Heart right ventricle (tissue), 16 donors: ENCODE measurements around the gene ACTR3. TPM values are rescaled to one million over a fixed set of nuclear protein-coding genes. Genes with fewer than 3 reads are reported as not detected.
A peak's percentile ranks its signal among the peaks of the same experiment; 100 is the strongest.

ENCODE experiments used
- ATAC-seq, 8 donors: fragments of 200-7000 bp; cut with Tn5 transposase; one replicate each; pipeline ENCODE4 v1.9.1; 2020; ENCODE audit warnings: mild to moderate bottlenecking in 8 of 8, moderate library complexity in 8 of 8, moderate number of reproducible peaks in 1 of 8
- DNase-seq, 2 donors: peaks; one replicate each; pipeline ENCODE4 v3.0.0-alpha.2; 2020
- H3K27ac ChIP-seq, 10 donors: fragments of 200-600 bp; sonication (generic) in 2 of 10; one replicate each; pipeline versions ENCODE4 v1.5.0 to v1.8.0; 2020 to 2022; ENCODE audit warnings: mild to moderate bottlenecking in 3 of 10
- H3K27me3 ChIP-seq, 7 donors: fragments of 200-600 bp; one replicate each; pipeline ENCODE4 v1.8.0; 2021 to 2022; ENCODE audit warnings: mild to moderate bottlenecking in 2 of 7
- H3K36me3 ChIP-seq, 9 donors: fragments of 200-600 bp; sonication (generic) in 1 of 9; one replicate each; pipeline versions ENCODE4 v1.5.0 to v1.8.0; 2020 to 2022; ENCODE audit warnings: mild to moderate bottlenecking in 2 of 9
- H3K4me1 ChIP-seq, 9 donors: fragments of 200-600 bp; sonication (generic) in 1 of 9; one replicate each; pipeline versions ENCODE4 v1.5.0 to v1.8.0; 2020 to 2022; ENCODE audit warnings: mild to moderate bottlenecking in 4 of 9
- H3K4me3 ChIP-seq, 10 donors: fragments of 200-600 bp; sonication (generic) in 2 of 10; one replicate each; pipeline versions ENCODE4 v1.5.0 to v1.8.0; 2020 to 2022; ENCODE audit warnings: mild to moderate bottlenecking in 7 of 10, moderate library complexity in 2 of 10
- H3K9me3 ChIP-seq, 11 donors: fragments of 200-600 bp in 10 of 11; sonication (generic) in 2 of 11; one replicate each; pipeline versions ENCODE4 v1.5.0 to v1.8.0; 2013 to 2022; ENCODE audit warnings: mild to moderate bottlenecking in 2 of 11, control low read depth in 1 of 11, moderate library complexity in 1 of 11
- CTCF ChIP-seq, 9 donors: fragments of 200-600 bp; sonication (generic) in 2 of 9; IDR thresholded peaks; one replicate each; pipeline versions ENCODE4 v1.5.0 to v1.8.0; 2021 to 2022; ENCODE audit warnings: antibody characterized with exemption in 9 of 9, mild to moderate bottlenecking in 5 of 9, moderate library complexity in 1 of 9
- WGBS, 2 donors: extraction: QIAGEN DNeasy Blood & Tissue Kit; methylation state at CpG; one replicate each; pipeline ENCODE4 v1.1.7; 2013; ENCODE audit warnings: inconsistent platforms in 1 of 2; 5-methylcytosine and 5-hydroxymethylcytosine counted together
- intact Hi-C, 10 donors: fragments of 100-400 bp; cut with DNase I; formaldehyde crosslinking; loops; one replicate each; pipeline versions ENCODE4 v1.11.1 to v1.14.2; 2022
- polyA plus RNA-seq, 2 donors: library from polyadenylated mRNA; stranded (reverse); fragments of 200-250 nt; gene quantifications; one replicate each; pipeline ENCODE4 v1.2.3, GENCODE V29; 2013
- total RNA-seq, 10 donors: library from RNA; stranded (reverse); fragmentation: NEBNext Ultra II Directional in 3 of 10; extraction: Animal tissue kit (Norgen Biotek cat#: 25700) in 3 of 10; gene quantifications; one replicate each; pipeline versions ENCODE4 v1.2.1 to v1.2.4, GENCODE V29; 2021 to 2023
- donor health status: Arrhythmogenic right ventricular cardiomyopathy.
- donor health status: ischemic (EF 13 %, LVEDD 7.1; RV severe dilation, severe dysfunction).
- donor health status: healthy with polysubstance abuse.
- donor health status: DM: no; HTN: yes; CAD: no.
- donor health status: DM: no; HTN: no; CAD: no.
- donor health status: ischemic (EF 25% LVEDD 6.9; RV normal size, moderate dysfunction).
- donor health status: ischemic (EF 25% LVEDD 5.7; RV mildly dilated, moderate dysfunction).
- donor health status: healthy.
- donor health status: DM: yes; HTN: yes; CAD: no.
- donor health status: Ischemic cardiomyopathy.
- donor health status: ischemic (EF 35%, LVEDD 5.7; RV mildly dilated, moderate dysfunction).
- donor health status: nonischemic (EF 11% LVEDD 7.7; RV severe dilation, severe dysfunction).
- donor health status: DM: yes; HTN: yes; CAD: no.
- donor health status: PGD.
- donor health status: ischemic (EF 29% LVEDD 5.4; RV normal size, mild dysfunction).
- donor health status: nonischemic (EF 23%, LVEDD 6.1; RV moderate dilation, normal function).

The ACTR3 gene
- total and polyA plus RNA-seq, 12 donors, result 12.7 to 167 (median 112) TPM

- 62 to 79% methylated on average over 3 of the region's 3 CpGs for WGBS, 2 donors
- Histone ChIP-seq H3K4me1 (peaks cover 0 to 42% (median 0%) of the 10 kb centered on the region in 9 donors), H3K36me3 (no peaks in the 10 kb centered on the region), H3K4me3 (no peak overlapping the region), H3K27me3 (no peaks in the 10 kb centered on the region), H3K27ac (peak overlapping the region in 1 of 10 donors; percentile 67), H3K9me3 (no peaks in the 10 kb centered on the region)
- DNase-seq (no peak), ATAC-seq (peak in 1 of 8 donors; percentile 41)
- intact Hi-C loops, result no loop called here
- TF ChIP-seq CTCF (IDR thresholded peaks at IDR 0.05), result no peak
These were observed 32.4 kb upstream of the ACTR3 start for GRCh38 chr2:113857464-113857863.

GRCh38 chr2:113858764-113859163 is 31.1 kb upstream of the ACTR3 start:
- no peaks in the 10 kb centered on the region for H3K9me3 ChIP-seq
- peaks cover 0 to 2% (median 0%) of the 10 kb centered on the region in 7 donors for H3K27me3 ChIP-seq
- H3K36me3 ChIP-seq, result no peaks in the 10 kb centered on the region
- intact Hi-C loops, result no loop called here
- ATAC-seq (peak in 1 of 8 donors; percentile 48), DNase-seq (no peak)
- H3K27ac ChIP-seq, result peak overlapping the region in 1 of 10 donors; percentile 67
- no peak overlapping the region for H3K4me3 ChIP-seq
- 93% methylated on average over 5 of the region's 5 CpGs for WGBS, 2 donors
- peaks cover 0 to 48% (median 0%) of the 10 kb centered on the region in 9 donors for H3K4me1 ChIP-seq
- no peak for TF ChIP-seq CTCF (IDR thresholded peaks at IDR 0.05)

- Histone ChIP-seq H3K27me3 (peaks cover 0 to 9% (median 0%) of the 10 kb centered on the region in 7 donors), H3K36me3 (no peaks in the 10 kb centered on the region), H3K4me1 (peaks cover 0 to 43% (median 0%) of the 10 kb centered on the region in 9 donors), H3K9me3 (no peaks in the 10 kb centered on the region), H3K4me3 (no peak overlapping the region), H3K27ac (no peak overlapping the region)
- DNase-seq, result no peak
- intact Hi-C loops, result no loop called here
- 94% methylated on average over 7 of the region's 7 CpGs for WGBS, 2 donors
- no peak for ATAC-seq
- TF ChIP-seq CTCF (IDR thresholded peaks at IDR 0.05), result no peak
These were observed 28.1 kb upstream of the ACTR3 start for GRCh38 chr2:113861740-113862139.

- no peak for DNase-seq
- WGBS, 2 donors, result 41 to 48% methylated on average over 3 of the region's 3 CpGs
- Histone ChIP-seq H3K27ac (peak overlapping the region in 1 of 10 donors; percentile 24), H3K9me3 (no peaks in the 10 kb centered on the region), H3K36me3 (no peaks in the 10 kb centered on the region), H3K4me3 (no peak overlapping the region), H3K4me1 (peaks cover 0 to 31% (median 0%) of the 10 kb centered on the region in 9 donors), H3K27me3 (peaks cover 0 to 9% (median 0%) of the 10 kb centered on the region in 7 donors)
- no peak for TF ChIP-seq CTCF (IDR thresholded peaks at IDR 0.05)
- intact Hi-C loops, result no loop called here
- no peak for ATAC-seq
These were observed 26.7 kb upstream of the ACTR3 start for GRCh38 chr2:113863144-113863543.
